GM18951 (cell line): ENCODE results near the gene MCL1.

Experiments
- POLR2A ChIP-seq: IDR thresholded peaks from 4 replicates; pipeline ENCODE4 v1.6.1; 2011; ENCODE audit warnings: mild to moderate bottlenecking; ENCODE audit not compliant: insufficient read length, insufficient read depth; ENCODE audit errors: extremely low read depth
- in situ Hi-C: fragments of 300-500 bp; cut with MboI; formaldehyde crosslinking; loops from one replicate; pipeline ENCODE4 v1.12.0; 2022; ENCODE audit warnings: low sequenced_read_pairs, mixed read lengths, inconsistent platforms; ENCODE audit not compliant: unreplicated experiment

MCL1 gene

DNA sequence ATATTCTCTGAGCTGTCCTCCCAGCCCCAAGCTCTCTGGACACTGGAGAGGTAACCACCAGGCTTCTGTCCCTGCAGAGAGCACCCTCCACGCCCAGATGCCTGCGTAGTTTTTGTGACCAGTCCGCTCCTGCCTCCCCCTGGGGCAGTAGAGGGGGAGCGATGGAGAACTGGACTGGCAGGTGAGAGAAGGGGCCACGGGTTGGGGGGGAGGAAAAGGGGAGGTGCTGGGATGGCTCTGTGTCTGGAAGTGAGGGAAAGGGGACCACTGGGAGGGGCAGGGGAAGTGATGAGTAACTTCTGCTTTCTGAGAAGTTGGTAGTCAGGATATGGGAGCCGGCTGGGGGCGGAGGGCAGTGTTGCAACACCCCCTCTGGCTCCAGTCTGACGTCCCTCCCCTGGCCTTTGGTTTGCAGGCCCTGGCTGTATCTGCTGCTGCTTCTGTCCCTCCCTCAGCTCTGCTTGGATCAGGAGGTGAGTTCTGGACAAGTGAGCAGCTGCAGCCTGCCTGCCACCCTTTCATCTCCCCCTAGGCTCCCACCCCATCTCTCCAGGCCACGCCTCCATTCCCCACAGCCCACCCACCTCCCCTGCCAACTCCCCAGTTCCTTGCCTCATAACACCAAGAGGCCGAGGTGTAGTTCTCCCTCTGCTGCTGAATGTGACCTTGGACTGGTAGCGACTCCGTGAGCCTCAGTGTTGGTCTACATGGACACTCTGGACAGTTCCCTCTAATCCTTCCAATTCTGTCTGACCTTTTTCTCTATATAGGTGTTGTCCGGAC, 27.1 kb downstream of the MCL1 start:
- in situ Hi-C loops: no loop called here
- TF ChIP-seq POLR2A: no peak

DNA sequence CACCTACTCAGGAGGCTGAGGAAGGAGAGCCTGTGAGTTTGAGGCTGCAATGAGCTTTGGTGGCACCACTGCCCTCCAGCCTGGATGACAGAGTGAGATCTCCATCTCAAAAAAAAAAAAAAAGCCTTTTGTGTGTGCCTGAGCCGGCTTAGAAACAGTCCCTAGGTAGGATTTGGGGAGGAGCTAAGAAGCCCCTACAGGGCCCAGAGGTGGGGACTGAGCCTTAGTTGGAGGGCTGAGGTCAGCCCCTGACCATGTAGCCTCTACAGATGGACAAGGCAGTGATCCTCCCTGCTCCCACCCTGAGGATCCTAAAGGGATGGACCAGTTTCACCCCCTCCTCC, 27.7 kb downstream of the MCL1 start:
- in situ Hi-C loops: no loop called here
- TF ChIP-seq POLR2A: no peak

DNA sequence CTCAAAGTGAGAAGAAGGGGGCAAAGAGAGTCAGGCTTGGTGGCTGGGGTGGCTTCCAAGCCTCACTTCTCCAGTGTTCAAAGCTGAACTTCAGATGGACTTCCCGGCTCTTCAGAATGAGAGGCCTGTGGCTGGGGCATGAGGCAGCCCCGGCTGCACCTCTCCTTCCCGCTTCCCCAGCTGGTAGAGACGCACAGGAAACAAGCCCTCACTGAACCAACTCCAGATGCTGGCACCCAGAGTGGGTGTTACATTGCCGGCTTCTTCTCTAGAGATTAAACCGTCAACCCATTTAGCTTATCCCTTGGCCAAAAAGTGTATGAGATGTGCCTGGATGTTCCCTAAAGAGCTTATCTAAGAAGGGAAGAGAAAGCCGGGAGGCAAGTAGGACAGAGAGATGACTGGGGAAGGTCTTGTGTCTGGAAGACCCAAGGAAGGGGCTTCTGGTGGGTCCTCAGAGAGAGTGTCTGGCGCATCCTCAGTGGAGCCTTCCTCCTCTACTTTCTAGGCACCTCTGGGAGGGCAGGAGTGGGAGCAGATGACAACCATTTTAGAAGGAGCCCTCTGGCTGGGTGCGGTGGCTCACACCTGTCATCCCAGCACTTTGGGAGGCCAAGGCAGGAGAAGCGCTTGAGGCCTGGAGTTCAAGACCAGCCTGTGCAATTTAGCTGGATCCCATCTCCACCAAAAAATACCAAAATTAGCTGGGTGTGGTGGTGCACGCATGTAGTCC, 28.2 kb downstream of the MCL1 start:
- no peak for TF ChIP-seq POLR2A
- in situ Hi-C loops: no loop called here

DNA sequence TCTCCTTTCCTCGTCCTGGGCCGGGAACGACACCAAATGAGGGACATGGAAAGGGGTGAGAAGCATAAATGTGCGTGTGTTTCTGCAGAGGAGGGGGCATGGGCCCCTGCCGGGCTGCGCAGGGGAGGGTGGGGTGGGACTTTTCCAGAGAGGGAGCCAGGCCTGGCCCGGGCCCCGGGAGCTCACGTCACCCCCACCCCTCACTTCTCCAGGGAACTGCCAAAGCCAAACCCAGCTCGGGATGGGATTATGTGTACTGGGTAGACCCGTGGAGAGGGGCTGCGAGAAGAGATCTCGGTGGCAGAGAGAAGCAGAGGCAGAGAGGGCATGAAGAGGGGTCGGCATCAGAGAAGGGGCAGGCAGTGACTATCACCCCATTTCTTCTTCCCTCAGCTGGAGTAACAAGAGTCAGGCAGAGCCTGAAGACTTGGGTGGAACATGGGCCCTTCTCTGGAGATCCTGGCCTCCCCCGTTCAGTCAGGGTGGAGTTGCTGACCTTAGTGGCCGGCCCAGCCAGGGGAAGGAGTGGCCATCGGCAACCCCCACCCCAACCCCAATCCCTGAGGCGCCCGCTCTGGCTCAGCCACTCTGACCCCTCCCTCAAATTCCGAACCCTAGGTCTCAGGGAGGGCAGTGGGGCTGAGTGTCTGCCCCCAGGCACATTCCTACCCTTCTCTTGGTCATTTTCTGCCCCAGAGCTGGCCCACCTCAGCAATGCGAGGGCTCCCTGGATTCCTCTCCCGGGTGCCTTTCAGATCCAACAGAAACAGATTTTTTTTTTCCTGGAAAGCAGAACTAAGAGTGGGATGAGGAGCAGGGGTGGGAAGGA, 29.0 kb downstream of the MCL1 start:
- in situ Hi-C loops: no loop called here

DNA sequence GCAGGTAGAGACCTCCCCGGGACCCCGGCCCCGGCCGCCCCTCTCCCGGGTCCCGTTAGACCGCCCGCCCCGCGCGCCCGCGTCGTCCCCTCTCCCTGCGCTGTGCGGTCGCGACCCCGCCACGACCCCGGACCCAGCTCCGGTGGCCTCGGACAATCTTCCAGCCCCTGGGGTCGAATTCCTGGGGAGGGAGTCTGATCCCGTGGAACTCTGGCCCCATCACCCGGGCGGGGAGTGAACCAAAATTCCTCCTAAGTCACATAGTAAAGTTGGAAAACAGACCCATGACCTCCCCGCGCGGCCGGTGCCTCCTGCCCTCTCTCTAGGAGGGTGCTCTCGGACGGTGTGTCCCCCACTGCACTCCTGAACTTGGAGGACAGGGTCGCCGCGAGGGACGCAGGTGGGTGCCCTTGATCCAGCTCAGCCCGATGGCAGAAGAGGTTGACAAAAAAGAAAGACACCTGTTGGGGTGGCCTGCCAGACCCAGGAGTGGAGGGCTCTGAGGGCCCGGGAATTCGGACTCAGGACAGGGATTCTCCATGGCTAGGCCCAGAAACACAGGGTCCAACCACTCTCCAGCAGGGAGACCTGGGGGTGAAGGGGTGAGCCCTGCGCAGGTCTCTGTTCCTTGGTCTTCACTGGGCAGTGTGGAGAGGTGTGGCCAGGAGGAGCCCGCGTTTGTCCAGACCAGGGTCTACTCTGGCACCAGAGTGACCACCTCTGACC, 29.8 kb downstream of the MCL1 start:
- no peak for TF ChIP-seq POLR2A
- in situ Hi-C loops: no loop called here

More for the DNA sequence above, 29.0 kb downstream of the MCL1 start:
- no peak for TF ChIP-seq POLR2A

DNA sequence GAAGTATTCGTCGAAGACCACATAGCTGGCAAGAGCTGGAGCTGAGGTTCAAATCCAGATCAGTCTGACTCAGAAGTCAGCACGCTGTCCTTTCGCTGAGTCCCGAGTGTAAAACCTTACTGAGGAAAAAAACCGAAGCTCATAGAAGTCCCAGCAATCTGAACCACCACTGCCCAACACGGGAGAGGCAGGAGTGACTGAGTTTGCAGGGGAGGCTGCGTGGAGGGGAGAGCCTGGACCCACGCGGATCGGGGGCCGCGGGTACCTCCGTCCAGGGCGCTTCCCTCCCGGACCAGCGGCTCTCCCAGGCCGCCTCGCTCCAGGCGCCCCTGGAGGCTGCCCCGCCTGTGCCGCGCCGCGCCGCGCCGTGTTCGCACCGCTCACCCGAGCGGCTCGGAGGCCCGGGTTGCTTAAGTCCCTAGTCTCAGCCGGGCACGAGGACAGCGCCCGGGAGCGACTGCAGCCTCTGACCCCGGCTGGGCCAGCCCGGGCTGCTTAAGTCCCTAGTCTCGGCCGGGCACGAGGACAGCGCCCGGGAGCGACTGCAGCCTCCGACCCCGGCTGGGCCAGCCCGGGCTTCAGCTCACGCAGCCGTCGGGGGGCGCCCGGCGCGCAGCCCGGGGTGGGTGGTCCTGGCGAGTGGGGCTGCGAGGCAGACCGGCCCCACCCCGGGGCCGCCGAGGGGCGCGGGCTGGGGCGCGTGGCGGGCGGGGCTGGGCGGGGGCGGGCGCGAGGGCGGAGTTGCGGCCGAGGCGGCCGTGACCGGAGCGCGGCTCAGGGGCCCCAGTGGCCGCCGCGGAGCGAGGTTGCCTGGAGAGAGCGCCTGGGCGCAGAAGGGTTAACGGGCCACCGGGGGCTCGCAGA, 30.5 kb downstream of the MCL1 start, which contains the start of gene ADAMTSL4:
Gene ADAMTSL4 (plus strand): TSS at position 777 of the 864 bp plus-strand sequence. CDS start 2,881 bp downstream, outside the sequence.
- TF ChIP-seq POLR2A: no peak
- in situ Hi-C loops: no loop called here

DNA sequence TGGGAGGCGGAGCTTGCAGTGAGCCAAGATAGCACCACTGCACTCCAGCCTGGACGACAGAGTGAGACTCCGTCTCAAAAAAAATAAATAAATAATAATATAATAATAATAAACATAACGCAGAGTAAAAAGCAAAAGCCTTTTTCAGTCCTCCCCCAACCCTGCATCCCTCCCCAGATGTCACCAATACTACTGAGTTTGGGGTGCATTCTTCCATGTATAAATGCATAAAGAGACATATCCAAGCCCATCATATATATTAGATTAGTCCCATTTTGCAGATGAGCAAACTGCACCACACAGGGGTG, 31.1 kb downstream of the MCL1 start:
- in situ Hi-C loops: no loop called here
- TF ChIP-seq POLR2A: no peak

DNA sequence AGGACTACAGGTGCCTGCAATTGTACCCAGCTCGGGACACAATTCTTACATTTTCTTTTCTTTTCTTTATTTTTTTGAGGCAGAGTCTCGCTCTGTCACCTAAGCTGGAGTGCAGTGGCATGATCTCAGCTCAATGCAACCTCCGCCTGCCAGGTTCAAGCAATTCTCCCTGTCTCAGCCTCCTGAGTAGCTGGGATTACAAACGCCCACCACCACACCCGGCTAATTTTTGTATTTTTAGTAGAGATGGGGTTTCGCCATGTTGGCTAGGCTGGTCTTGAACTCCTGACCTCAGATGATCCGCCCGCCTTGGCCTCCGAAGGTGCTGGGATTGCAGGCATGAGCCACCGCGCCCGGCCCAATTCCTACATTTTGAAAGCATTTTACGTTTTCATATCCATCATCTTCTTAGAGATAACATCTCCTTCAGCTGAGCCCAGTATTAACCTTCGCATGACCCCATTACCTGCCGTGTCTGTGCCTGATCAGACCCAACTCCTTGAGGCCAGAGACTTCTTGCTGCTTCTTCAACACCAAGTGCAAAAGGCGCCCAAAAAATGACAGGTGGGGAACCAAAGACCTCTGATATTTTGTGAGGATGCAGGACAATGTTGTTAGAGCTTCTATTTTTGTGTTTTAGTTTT, 33.0 kb downstream of the MCL1 start:
- in situ Hi-C loops: no loop called here
- no peak for TF ChIP-seq POLR2A

DNA sequence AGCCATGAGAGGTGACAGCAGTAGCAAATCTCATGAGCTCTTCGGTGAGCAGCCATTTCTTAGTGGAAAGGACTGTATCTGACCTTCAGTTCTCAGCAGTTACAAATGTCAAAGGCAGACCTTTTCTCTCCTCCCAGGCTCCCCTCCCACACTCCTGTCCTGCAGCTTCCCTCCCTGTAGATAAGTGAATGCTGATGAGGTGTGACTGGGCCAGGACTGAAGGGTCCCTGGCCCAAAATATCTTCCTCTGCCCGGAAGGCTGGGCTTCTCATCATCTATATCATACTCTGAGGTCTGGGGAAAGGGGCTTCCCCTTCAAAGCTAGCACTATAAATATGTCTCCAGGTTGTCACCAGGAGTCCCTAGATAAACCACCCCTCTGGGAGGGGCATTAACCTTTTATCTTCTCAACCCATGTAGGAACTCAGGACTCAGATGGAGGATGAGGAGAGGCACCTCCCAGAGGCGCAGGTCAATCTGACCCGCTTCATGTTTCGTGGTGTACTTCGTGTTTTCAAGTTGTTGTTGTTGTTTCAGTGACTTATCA, 33.9 kb downstream of the MCL1 start:
- TF ChIP-seq POLR2A: no peak
- in situ Hi-C loops: no loop called here

DNA sequence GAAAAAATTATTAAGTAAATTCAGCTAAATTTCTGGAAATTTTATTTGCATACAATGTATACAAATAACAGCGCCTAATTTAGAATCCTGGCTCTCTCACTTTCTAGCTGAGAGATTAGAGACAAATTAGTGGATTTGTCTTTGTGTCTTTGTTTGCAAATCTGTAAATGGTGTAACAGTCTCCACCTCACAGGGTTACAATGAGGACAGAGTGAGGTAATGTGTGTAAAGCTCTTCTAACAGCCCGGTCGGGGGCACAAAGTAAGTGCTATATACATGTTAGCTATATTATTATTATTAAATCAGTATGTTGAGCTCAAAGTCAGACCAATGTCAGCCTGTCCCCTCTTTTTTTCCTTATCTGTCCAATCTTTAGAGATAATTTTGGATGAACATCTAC, 35.2 kb downstream of the MCL1 start:
- in situ Hi-C loops: no loop called here
- TF ChIP-seq POLR2A: no peak

DNA sequence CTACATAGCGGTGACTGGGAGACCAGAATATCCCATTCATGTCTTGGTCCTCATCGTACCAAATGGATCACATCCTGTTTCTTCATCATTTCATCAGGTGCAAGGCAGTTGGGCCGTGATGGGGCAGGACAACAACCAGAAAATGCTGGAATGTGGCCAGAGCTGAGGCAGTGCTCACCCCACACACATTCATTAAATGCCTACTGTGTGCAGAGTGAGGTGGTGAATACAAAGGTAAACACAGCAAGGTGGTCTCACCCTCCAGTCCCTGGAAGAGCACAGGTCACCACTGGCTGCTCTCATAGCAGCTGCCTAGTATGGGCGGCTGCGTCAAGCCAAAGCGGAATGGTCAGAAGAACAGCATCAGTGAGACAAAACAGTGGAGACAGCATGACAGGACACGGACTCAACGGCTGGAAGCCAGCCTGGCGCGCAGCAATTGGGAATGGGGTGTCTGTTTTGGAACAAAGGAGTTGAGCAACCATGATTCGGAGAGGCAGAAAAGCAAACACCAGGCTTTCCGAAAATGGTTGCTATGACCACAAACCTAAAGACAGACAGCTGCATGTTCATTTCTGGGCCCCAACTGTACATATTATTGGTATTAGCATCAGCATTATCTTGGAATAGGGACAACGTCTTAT, 35.8 kb downstream of the MCL1 start:
- in situ Hi-C loops: no loop called here
- TF ChIP-seq POLR2A: no peak
